Activated CD4-positive, alpha-beta T cell treated with anti-CD3 and anti-CD28 coated beads, Interleukin-2, amount 10 ng/mL, durations not matched to agents 7 days and 5 days (primary cell): ENCODE data around the gene FAR1. TPM values are rescaled to one million over a fixed set of nuclear protein-coding genes. Genes with fewer than 3 reads are reported as not detected.

Source experiments
- CTCF ChIA-PET: fragments of 350-600 bp; sonication (Branson Sonifier 250); formaldehyde crosslinking; loops from one replicate; lab custom pipeline; 2021; ENCODE audit warnings: antibody characterized with exemption; lab: Charles Lee
- POLR2A ChIA-PET: fragments of 350-600 bp; sonication (Branson Sonifier 250); formaldehyde crosslinking; loops from one replicate; lab custom pipeline; 2021; ENCODE audit warnings: antibody characterized with exemption; lab: Charles Lee
- DNase-seq: peaks from one replicate; pipeline ENCODE4 v3.0.0-alpha.2; 2020
- H3K27ac Mint-ChIP-seq: one replicate; pipeline ENCODE4 v1.8.0; 2021; ENCODE audit warnings: mild to moderate bottlenecking, moderate library complexity, mixed read lengths
- H3K27me3 Mint-ChIP-seq: one replicate; pipeline ENCODE4 v1.8.0; 2021; ENCODE audit warnings: mixed read lengths
- H3K36me3 Mint-ChIP-seq: one replicate; pipeline ENCODE4 v1.8.0; 2021; ENCODE audit warnings: low read depth, mixed read lengths
- H3K4me1 Mint-ChIP-seq: one replicate; pipeline ENCODE4 v1.8.0; 2021; ENCODE audit warnings: mixed read lengths
- H3K4me3 Mint-ChIP-seq: one replicate; pipeline ENCODE4 v1.8.0; 2021; ENCODE audit warnings: mild to moderate bottlenecking, moderate library complexity, mixed read lengths
- H3K9me3 Mint-ChIP-seq: one replicate; pipeline ENCODE4 v1.8.0; 2021; ENCODE audit warnings: mixed read lengths
- total RNA-seq, 2 experiments: library from RNA; stranded (reverse); gene quantifications; one replicate each; pipeline ENCODE4 v1.2.3, GENCODE V29; 2021

FAR1 gene
- total RNA-seq, 2 experiments from 2014 or later: 56.0 to 57.2 TPM

GRCh38 chr11:13699041-13699440 is 30.6 kb downstream of the FAR1 start:
- Mint-ChIP-seq H3K36me3 (peaks cover 38% of the 10 kb centered on the region), H3K9me3 (no peaks in the 10 kb centered on the region), H3K4me1 (no peaks in the 10 kb centered on the region), H3K4me3 (no peak overlapping the region), H3K27me3 (no peaks in the 10 kb centered on the region), H3K27ac (no peak overlapping the region)
- CTCF ChIA-PET: no interaction called here
- DNase-seq: no peak
- POLR2A ChIA-PET: no interaction called here

GRCh38 chr11:13699870-13700269 is 31.4 kb downstream of the FAR1 start:
- H3K27me3 Mint-ChIP-seq: no peaks in the 10 kb centered on the region
- no peaks in the 10 kb centered on the region for H3K9me3 Mint-ChIP-seq
- DNase-seq: no peak
- POLR2A ChIA-PET: no interaction called here
- no peak overlapping the region for H3K27ac Mint-ChIP-seq
- peaks cover 42% of the 10 kb centered on the region for H3K36me3 Mint-ChIP-seq
- CTCF ChIA-PET: no interaction called here
- H3K4me1 Mint-ChIP-seq: no peaks in the 10 kb centered on the region
- H3K4me3 Mint-ChIP-seq: no peak overlapping the region

GRCh38 chr11:13701506-13701905 is 33.0 kb downstream of the FAR1 start:
- Mint-ChIP-seq H3K27me3 (no peaks in the 10 kb centered on the region), H3K4me1 (no peaks in the 10 kb centered on the region), H3K36me3 (peaks cover 40% of the 10 kb centered on the region), H3K4me3 (no peak overlapping the region), H3K27ac (no peak overlapping the region), H3K9me3 (no peaks in the 10 kb centered on the region)
- POLR2A ChIA-PET: no interaction called here
- no peak for DNase-seq
- CTCF ChIA-PET: no interaction called here

GRCh38 chr11:13702071-13702470 is 33.6 kb downstream of the FAR1 start:
- Mint-ChIP-seq H3K4me1 (no peaks in the 10 kb centered on the region), H3K27me3 (no peaks in the 10 kb centered on the region), H3K4me3 (no peak overlapping the region), H3K9me3 (no peaks in the 10 kb centered on the region), H3K27ac (no peak overlapping the region), H3K36me3 (peaks cover 40% of the 10 kb centered on the region)
- ChIA-PET POLR2A (no interaction called here), CTCF (no interaction called here)
- DNase-seq: no peak

GRCh38 chr11:13705710-13706109 is 37.2 kb downstream of the FAR1 start:
- no peak for DNase-seq
- H3K4me3 Mint-ChIP-seq: no peak overlapping the region
- peaks cover 42% of the 10 kb centered on the region for H3K36me3 Mint-ChIP-seq
- H3K27ac Mint-ChIP-seq: no peak overlapping the region
- no peaks in the 10 kb centered on the region for H3K9me3 Mint-ChIP-seq
- POLR2A ChIA-PET: no interaction called here
- no peaks in the 10 kb centered on the region for H3K4me1 Mint-ChIP-seq
- no peaks in the 10 kb centered on the region for H3K27me3 Mint-ChIP-seq
- CTCF ChIA-PET: no interaction called here

GRCh38 chr11:13713982-13714381 is 45.5 kb downstream of the FAR1 start:
- H3K27me3 Mint-ChIP-seq: no peaks in the 10 kb centered on the region
- DNase-seq: no peak
- H3K4me3 Mint-ChIP-seq: no peak overlapping the region
- H3K9me3 Mint-ChIP-seq: no peaks in the 10 kb centered on the region
- ChIA-PET CTCF (no interaction called here), POLR2A (no interaction called here)
- H3K27ac Mint-ChIP-seq: no peak overlapping the region
- no peaks in the 10 kb centered on the region for H3K4me1 Mint-ChIP-seq
- H3K36me3 Mint-ChIP-seq: peaks cover 31% of the 10 kb centered on the region

- Mint-ChIP-seq H3K4me1 (no peaks in the 10 kb centered on the region), H3K27ac (no peak overlapping the region), H3K4me3 (no peak overlapping the region), H3K9me3 (no peaks in the 10 kb centered on the region), H3K27me3 (no peaks in the 10 kb centered on the region), H3K36me3 (peaks cover 25% of the 10 kb centered on the region)
- no peak for DNase-seq
- POLR2A ChIA-PET: interaction anchor here (0.5 kb wide), 1 partner anchor 484 kb away, joined by 4 read pairs; no protein-coding TSS in a partner anchor
- CTCF ChIA-PET: interaction anchor here (0.5 kb wide), 1 partner anchor 1494 kb away, joined by 4 read pairs; no protein-coding TSS in a partner anchor
Observed at GRCh38 chr11:13717331-13717730, 48.9 kb downstream of the FAR1 start.

- H3K4me1 Mint-ChIP-seq: peaks cover 1% of the 10 kb centered on the region
- CTCF ChIA-PET: interaction anchor here (0.9 kb wide), 1 partner anchor 10 kb away, joined by 3 read pairs; no protein-coding TSS in a partner anchor
- no peak overlapping the region for H3K27ac Mint-ChIP-seq
- peaks cover 32% of the 10 kb centered on the region for H3K36me3 Mint-ChIP-seq
- DNase-seq: no peak
- POLR2A ChIA-PET: no interaction called here
- H3K9me3 Mint-ChIP-seq: no peaks in the 10 kb centered on the region
- H3K4me3 Mint-ChIP-seq: no peak overlapping the region
- H3K27me3 Mint-ChIP-seq: no peaks in the 10 kb centered on the region
Observed at GRCh38 chr11:13718394-13718793, 49.9 kb downstream of the FAR1 start.

GRCh38 chr11:13720940-13721339 is 52.5 kb downstream of the FAR1 start:
- Mint-ChIP-seq H3K4me3 (no peak overlapping the region), H3K27me3 (no peaks in the 10 kb centered on the region), H3K27ac (no peak overlapping the region), H3K36me3 (peaks cover 24% of the 10 kb centered on the region), H3K9me3 (no peaks in the 10 kb centered on the region), H3K4me1 (peaks cover 1% of the 10 kb centered on the region)
- ChIA-PET CTCF (no interaction called here), POLR2A (no interaction called here)
- no peak for DNase-seq

GRCh38 chr11:13721760-13722159 is 53.3 kb downstream of the FAR1 start:
- Mint-ChIP-seq H3K4me3 (no peak overlapping the region), H3K27ac (no peak overlapping the region), H3K9me3 (no peaks in the 10 kb centered on the region), H3K4me1 (peaks cover 1% of the 10 kb centered on the region), H3K36me3 (peaks cover 27% of the 10 kb centered on the region), H3K27me3 (no peaks in the 10 kb centered on the region)
- CTCF ChIA-PET: no interaction called here
- POLR2A ChIA-PET: no interaction called here
- no peak for DNase-seq

- Mint-ChIP-seq H3K36me3 (peaks cover 38% of the 10 kb centered on the region), H3K4me1 (peaks cover 1% of the 10 kb centered on the region), H3K27ac (no peak overlapping the region), H3K9me3 (no peaks in the 10 kb centered on the region), H3K4me3 (no peak overlapping the region), H3K27me3 (no peaks in the 10 kb centered on the region)
- POLR2A ChIA-PET: no interaction called here
- DNase-seq: no peak
- CTCF ChIA-PET: no interaction called here
Observed at GRCh38 chr11:13726456-13726855, 58.0 kb downstream of the FAR1 start.

GRCh38 chr11:13728076-13728475 is 59.6 kb downstream of the FAR1 start:
- H3K4me3 Mint-ChIP-seq: no peak overlapping the region
- no peak for DNase-seq
- CTCF ChIA-PET: interaction anchor here (1.3 kb wide), 1 partner anchor 10 kb away, joined by 3 read pairs; no protein-coding TSS in a partner anchor

GRCh38 chr11:13734530-13734929 is 66.1 kb downstream of the FAR1 start:
- Mint-ChIP-seq H3K4me3 (no peak overlapping the region), H3K36me3 (no peaks in the 10 kb centered on the region), H3K27me3 (peaks cover 3% of the 10 kb centered on the region), H3K9me3 (no peaks in the 10 kb centered on the region), H3K27ac (no peak overlapping the region), H3K4me1 (no peaks in the 10 kb centered on the region)
- ChIA-PET CTCF (no interaction called here), POLR2A (no interaction called here)
- no peak for DNase-seq

More at GRCh38 chr11:13728076-13728475, 59.6 kb downstream of the FAR1 start:
- Mint-ChIP-seq H3K4me1 (peaks cover 1% of the 10 kb centered on the region), H3K27me3 (no peaks in the 10 kb centered on the region), H3K36me3 (peaks cover 33% of the 10 kb centered on the region), H3K27ac (no peak overlapping the region), H3K9me3 (no peaks in the 10 kb centered on the region)
- POLR2A ChIA-PET: no interaction called here

GRCh38 chr11:13745165-13745564 is 76.7 kb downstream of the FAR1 start:
- no peaks in the 10 kb centered on the region for H3K36me3 Mint-ChIP-seq
- no peak overlapping the region for H3K27ac Mint-ChIP-seq
- peaks cover 21% of the 10 kb centered on the region for H3K27me3 Mint-ChIP-seq
- H3K4me1 Mint-ChIP-seq: no peaks in the 10 kb centered on the region
- POLR2A ChIA-PET: no interaction called here
- CTCF ChIA-PET: no interaction called here
- no peak overlapping the region for H3K4me3 Mint-ChIP-seq
- DNase-seq: no peak
- no peaks in the 10 kb centered on the region for H3K9me3 Mint-ChIP-seq
